Measurements from ENCODE around the gene MAN1A1.
A peak's percentile ranks its signal among the peaks of the same experiment; 100 is the strongest.

The MAN1A1 gene

DNA sequence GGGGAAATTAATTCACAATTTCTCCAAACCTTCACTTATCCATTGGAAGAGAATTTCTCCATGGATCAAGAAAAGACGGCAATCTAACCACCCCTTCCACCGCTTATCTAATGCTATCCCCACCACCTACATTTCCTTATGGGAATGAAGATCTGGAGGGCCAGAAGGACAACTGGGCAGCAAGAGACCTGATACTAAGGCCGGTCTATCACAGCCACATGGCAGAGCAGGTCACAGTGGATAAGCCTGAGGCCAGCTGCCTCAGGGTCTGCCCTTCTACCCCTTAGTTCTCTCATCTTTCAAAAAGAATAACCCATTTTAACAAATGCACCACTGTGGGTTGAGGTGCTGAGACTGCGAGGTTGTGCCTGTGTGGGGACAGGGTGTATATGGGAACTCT, 37.1 kb downstream of the MAN1A1 start:
- Mint-ChIP-seq H3K4me1 (peaks cover 72% of the 10 kb centered on the region), H3K27ac (peak overlapping the region; percentile 92), H3K36me3 (ENCODE audit: low read depth) (peaks cover 5% of the 10 kb centered on the region), H3K4me3 (no peak overlapping the region), H3K27me3 (ENCODE audit: low read depth, poor library complexity) (no peaks in the 10 kb centered on the region), H3K9me3 (no peaks in the 10 kb centered on the region)
- no peak for DNase-seq
- TF ChIP-seq, protein P1, sequence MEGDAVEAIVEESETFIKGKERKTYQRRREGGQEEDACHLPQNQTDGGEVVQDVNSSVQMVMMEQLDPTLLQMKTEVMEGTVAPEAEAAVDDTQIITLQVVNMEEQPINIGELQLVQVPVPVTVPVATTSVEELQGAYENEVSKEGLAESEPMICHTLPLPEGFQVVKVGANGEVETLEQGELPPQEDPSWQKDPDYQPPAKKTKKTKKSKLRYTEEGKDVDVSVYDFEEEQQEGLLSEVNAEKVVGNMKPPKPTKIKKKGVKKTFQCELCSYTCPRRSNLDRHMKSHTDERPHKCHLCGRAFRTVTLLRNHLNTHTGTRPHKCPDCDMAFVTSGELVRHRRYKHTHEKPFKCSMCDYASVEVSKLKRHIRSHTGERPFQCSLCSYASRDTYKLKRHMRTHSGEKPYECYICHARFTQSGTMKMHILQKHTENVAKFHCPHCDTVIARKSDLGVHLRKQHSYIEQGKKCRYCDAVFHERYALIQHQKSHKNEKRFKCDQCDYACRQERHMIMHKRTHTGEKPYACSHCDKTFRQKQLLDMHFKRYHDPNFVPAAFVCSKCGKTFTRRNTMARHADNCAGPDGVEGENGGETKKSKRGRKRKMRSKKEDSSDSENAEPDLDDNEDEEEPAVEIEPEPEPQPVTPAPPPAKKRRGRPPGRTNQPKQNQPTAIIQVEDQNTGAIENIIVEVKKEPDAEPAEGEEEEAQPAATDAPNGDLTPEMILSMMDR (IDR thresholded peaks at IDR 0.05), result no peak

DNA sequence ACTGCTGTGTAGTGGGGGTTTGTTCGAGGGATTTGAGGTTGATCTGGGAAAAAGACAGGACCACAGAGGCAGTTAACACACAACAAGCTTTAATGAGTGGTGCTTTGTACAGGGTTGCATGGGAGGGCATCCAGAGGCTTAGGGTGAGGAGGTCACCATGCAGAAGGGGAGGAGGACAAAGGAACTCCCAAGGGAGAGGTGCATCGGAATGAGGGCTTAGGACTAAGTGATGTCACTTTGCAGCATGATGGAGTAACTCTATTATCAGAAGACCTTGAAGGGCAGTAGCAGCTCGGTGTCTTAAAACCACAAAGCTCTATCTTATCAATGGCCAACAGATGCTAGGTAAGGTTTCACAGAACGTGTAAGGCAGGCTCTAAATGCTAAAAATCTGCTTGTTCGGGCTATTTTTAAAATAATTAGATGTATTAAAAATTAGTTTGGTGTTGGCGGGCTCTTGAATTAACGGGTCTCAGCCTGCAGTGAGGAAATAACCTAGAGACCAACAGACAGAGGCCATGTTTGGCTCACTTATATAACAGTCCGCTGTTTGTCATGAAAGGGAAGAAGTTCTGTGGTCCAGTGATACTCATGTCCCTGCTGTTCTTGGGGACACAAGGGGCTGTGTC, 37.9 kb downstream of the MAN1A1 start:
- TF ChIP-seq, protein P1 (IDR thresholded peaks at IDR 0.05), result no peak
- H3K4me1 Mint-ChIP-seq, result peaks cover 72% of the 10 kb centered on the region
- no peaks in the 10 kb centered on the region for H3K9me3 Mint-ChIP-seq
- H3K27me3 Mint-ChIP-seq (ENCODE audit: low read depth, poor library complexity), result no peaks in the 10 kb centered on the region
- H3K36me3 Mint-ChIP-seq (ENCODE audit: low read depth), result no peaks in the 10 kb centered on the region
- H3K4me3 Mint-ChIP-seq, result peak overlapping the region; percentile 4
- peak overlapping the region; percentile 92 for H3K27ac Mint-ChIP-seq
- DNase-seq, result no peak

DNA sequence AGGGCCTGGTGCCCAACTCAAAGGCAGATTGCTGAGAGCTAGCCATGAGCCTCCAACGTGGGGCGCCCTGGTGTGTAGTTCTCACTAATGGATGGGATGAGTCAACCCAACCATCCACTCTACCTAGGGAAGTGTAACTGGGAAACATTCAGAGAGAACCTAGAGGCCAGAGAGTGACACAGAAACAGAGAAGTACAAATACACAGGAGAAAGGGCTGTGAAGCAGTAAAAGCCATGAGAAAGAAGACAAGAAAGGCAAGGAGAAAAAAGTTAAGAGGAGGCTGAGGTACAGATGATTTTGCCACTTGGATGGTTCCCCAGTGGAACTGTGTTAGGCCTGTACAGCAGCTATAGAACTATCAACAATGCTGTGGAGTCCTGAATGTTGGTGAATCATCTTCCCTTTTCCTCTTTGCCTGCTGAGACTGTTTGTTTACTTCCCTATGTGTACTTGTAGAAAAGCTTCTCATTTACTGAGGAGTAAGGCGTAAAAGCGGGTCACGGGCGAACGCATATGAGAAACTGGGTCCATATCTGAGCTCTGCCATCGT, 39.0 kb downstream of the MAN1A1 start:
- peaks cover 1% of the 10 kb centered on the region for H3K36me3 Mint-ChIP-seq (ENCODE audit: low read depth)
- no peaks in the 10 kb centered on the region for H3K9me3 Mint-ChIP-seq
- peak overlapping the region; percentile 34 for H3K27ac Mint-ChIP-seq
- H3K4me1 Mint-ChIP-seq, result peaks cover 72% of the 10 kb centered on the region
- TF ChIP-seq, protein P1 (IDR thresholded peaks at IDR 0.05), result no peak
- DNase-seq, result no peak
- H3K4me3 Mint-ChIP-seq, result peak overlapping the region; percentile 33
- no peaks in the 10 kb centered on the region for H3K27me3 Mint-ChIP-seq (ENCODE audit: low read depth, poor library complexity)

DNA sequence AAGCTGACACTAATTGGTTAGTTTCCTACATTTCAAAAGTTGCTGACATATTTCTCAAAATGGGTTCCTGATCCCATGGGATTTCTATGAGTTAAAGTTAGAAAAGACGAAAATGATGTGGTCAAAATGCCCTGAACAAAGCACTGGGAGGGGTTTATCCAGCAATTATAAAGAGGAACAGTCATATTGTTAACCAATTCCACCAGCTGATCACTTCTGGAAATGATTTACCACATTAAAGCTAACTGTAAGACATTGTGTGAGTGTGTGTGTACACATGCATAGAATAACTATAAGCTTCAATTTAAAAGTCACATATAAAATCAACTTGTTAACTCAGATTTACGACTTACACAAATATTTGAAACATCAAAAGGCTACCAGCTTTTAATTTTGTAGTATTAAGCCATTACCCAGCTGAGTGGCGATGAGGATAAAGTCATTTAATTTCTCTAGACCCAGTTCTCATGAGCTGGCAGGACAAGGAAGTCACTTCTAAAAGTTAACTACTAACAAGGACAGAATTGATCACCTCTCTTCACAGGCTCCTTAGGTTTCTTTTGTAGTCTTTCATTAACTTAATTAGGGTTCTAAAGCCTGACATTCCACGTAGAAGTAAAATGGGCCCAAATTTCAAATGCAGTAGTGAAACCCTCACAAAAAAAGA, 40.4 kb downstream of the MAN1A1 start:
- peak overlapping the region; percentile 36 for H3K27ac Mint-ChIP-seq
- H3K9me3 Mint-ChIP-seq, result no peaks in the 10 kb centered on the region
- peaks cover 57% of the 10 kb centered on the region for H3K4me1 Mint-ChIP-seq
- no peaks in the 10 kb centered on the region for H3K27me3 Mint-ChIP-seq (ENCODE audit: low read depth, poor library complexity)
- DNase-seq, result no peak
- no peak overlapping the region for H3K4me3 Mint-ChIP-seq
- H3K36me3 Mint-ChIP-seq (ENCODE audit: low read depth), result peaks cover 5% of the 10 kb centered on the region
- TF ChIP-seq, protein P1 (IDR thresholded peaks at IDR 0.05), result no peak

DNA sequence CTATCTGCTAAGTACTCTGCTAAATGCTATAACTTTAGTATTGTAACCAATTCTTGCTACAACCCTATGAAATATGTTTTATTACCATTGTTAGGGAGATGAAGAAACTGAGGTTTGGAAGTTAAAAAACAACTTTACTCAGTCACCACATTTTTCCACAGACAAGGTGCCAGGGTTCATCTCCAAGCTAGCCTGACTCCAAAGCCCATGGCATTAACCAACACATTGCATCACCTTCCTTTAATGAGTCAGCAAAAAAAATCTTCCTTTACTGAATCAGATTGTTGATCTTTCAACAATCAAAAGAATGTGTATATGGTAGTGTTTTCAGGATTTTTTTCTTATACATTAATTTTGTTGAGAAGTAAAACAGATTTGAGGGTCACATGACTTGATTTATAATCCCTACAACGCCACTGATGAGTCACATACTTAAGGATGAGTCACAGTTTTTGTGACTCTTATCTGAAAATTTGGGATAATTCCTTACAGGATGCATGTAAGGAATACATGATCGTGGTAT, 41.5 kb downstream of the MAN1A1 start:
- peaks cover 5% of the 10 kb centered on the region for H3K36me3 Mint-ChIP-seq (ENCODE audit: low read depth)
- no peaks in the 10 kb centered on the region for H3K27me3 Mint-ChIP-seq (ENCODE audit: low read depth, poor library complexity)
- DNase-seq, result no peak
- no peaks in the 10 kb centered on the region for H3K9me3 Mint-ChIP-seq
- TF ChIP-seq, protein P1 (IDR thresholded peaks at IDR 0.05), result no peak
- no peak overlapping the region for H3K27ac Mint-ChIP-seq
- H3K4me1 Mint-ChIP-seq, result peaks cover 55% of the 10 kb centered on the region
- H3K4me3 Mint-ChIP-seq, result no peak overlapping the region
